Endothelial cell (in vitro differentiated cells): ENCODE measurements around the gene SKI. TPM values are rescaled to one million over a fixed set of nuclear protein-coding genes. Genes with fewer than 3 reads are reported as not detected.

Experiments
- DNase-seq: peaks from one replicate; pipeline ENCODE4 v3.0.0; 2021; ENCODE audit warnings: low spot score
- H3K27ac Mint-ChIP-seq: one replicate; pipeline ENCODE4 v1.8.0; 2021; ENCODE audit warnings: mixed read lengths, inconsistent platforms; ENCODE audit not compliant: unreplicated experiment
- H3K27me3 Mint-ChIP-seq: one replicate; pipeline ENCODE4 v1.8.0; 2021; ENCODE audit warnings: mild to moderate bottlenecking, moderate library complexity, mixed read lengths, inconsistent platforms; ENCODE audit not compliant: unreplicated experiment
- H3K36me3 Mint-ChIP-seq: one replicate; pipeline ENCODE4 v1.8.0; 2021; ENCODE audit warnings: mild to moderate bottlenecking, low read depth, mixed read lengths, inconsistent platforms; ENCODE audit not compliant: unreplicated experiment
- H3K4me1 Mint-ChIP-seq: one replicate; pipeline ENCODE4 v1.8.0; 2021; ENCODE audit warnings: mild to moderate bottlenecking, mixed read lengths, inconsistent platforms; ENCODE audit not compliant: unreplicated experiment
- H3K4me3 Mint-ChIP-seq: one replicate; pipeline ENCODE4 v1.8.0; 2021; ENCODE audit warnings: mild to moderate bottlenecking, mixed read lengths, inconsistent platforms; ENCODE audit not compliant: unreplicated experiment
- H3K9me3 Mint-ChIP-seq: one replicate; pipeline ENCODE4 v1.8.0; 2021; ENCODE audit warnings: mixed read lengths, inconsistent platforms; ENCODE audit not compliant: unreplicated experiment
- total RNA-seq: library from RNA; stranded (reverse); fragmentation: NEBNext Ultra II Directional; extraction: Animal tissue kit (Norgen Biotek cat#: 25700); gene quantifications from one replicate; pipeline ENCODE4 v1.2.1, GENCODE V29; 2021; ENCODE audit not compliant: unreplicated experiment
- TF ChIP-seq, protein P1 (sequence below): fragments of 200-600 bp; sonication (generic); IDR thresholded peaks from one replicate; pipeline ENCODE4 v1.5.0; 2021; ENCODE audit warnings: antibody characterized with exemption; ENCODE audit not compliant: unreplicated experiment

Gene SKI
- total RNA-seq, 1 donor from 2014 or later = 73.3 TPM

DNA sequence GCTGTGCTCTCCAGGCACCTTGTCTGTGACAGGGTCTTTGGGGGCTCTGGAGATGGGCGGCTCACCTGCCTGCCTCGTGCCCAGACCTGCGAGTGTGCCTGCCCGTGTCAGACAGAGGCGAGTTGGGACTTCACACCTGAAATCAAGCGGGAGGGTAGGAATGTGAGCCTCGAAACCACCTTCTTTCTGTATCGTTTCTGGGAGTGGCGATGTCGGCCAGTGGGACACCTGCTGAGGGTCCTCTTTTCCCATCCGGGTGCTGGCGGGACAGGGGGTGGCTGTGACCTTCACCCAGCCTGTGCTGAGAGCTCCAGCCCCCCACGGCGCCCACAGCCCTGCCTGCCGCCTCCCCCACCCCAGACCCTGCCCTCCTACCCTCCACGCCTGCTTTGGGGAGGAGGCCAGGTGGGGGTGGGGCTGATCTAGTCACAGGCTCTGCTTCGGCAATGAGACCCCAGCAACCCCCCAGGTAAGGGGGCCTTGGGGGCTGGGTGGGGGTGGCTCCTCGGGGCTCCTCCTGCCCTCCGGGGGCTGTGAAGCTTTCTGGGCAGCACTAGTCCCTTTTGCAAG lies 17.9 kb upstream of the SKI start:
- Mint-ChIP-seq H3K27me3 (peaks cover 7% of the 10 kb centered on the region), H3K36me3 (peaks cover 3% of the 10 kb centered on the region), H3K4me3 (no peak overlapping the region), H3K4me1 (peaks cover 2% of the 10 kb centered on the region), H3K27ac (no peak overlapping the region), H3K9me3 (no peaks in the 10 kb centered on the region)
- TF ChIP-seq, protein P1, sequence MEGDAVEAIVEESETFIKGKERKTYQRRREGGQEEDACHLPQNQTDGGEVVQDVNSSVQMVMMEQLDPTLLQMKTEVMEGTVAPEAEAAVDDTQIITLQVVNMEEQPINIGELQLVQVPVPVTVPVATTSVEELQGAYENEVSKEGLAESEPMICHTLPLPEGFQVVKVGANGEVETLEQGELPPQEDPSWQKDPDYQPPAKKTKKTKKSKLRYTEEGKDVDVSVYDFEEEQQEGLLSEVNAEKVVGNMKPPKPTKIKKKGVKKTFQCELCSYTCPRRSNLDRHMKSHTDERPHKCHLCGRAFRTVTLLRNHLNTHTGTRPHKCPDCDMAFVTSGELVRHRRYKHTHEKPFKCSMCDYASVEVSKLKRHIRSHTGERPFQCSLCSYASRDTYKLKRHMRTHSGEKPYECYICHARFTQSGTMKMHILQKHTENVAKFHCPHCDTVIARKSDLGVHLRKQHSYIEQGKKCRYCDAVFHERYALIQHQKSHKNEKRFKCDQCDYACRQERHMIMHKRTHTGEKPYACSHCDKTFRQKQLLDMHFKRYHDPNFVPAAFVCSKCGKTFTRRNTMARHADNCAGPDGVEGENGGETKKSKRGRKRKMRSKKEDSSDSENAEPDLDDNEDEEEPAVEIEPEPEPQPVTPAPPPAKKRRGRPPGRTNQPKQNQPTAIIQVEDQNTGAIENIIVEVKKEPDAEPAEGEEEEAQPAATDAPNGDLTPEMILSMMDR = no peak
- no peak for DNase-seq

DNA sequence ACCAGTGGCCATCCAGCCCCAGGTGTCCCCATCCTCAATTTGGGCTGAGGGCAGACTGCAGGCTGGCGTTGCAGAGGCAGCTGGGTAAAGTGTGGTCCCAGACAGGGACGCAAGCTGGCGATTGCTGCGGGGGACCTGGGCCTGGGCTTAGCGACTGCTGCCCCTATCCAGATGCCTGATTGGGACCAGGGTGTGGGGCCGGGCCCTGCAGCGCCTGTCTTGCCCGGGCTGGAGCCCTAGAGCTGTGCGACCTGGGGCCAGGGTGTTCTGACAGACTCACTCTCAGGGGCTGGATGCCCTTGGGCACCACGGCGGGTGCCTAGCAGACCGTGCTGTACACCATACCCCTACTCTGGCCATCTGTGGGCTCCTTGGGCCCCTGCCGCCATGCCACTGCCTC lies 17.3 kb upstream of the SKI start:
- Mint-ChIP-seq H3K9me3 (no peaks in the 10 kb centered on the region), H3K27me3 (peaks cover 7% of the 10 kb centered on the region), H3K4me1 (peaks cover 2% of the 10 kb centered on the region), H3K4me3 (no peak overlapping the region), H3K36me3 (peaks cover 3% of the 10 kb centered on the region), H3K27ac (no peak overlapping the region)
- no peak for DNase-seq
- TF ChIP-seq, protein P1 = no peak

DNA sequence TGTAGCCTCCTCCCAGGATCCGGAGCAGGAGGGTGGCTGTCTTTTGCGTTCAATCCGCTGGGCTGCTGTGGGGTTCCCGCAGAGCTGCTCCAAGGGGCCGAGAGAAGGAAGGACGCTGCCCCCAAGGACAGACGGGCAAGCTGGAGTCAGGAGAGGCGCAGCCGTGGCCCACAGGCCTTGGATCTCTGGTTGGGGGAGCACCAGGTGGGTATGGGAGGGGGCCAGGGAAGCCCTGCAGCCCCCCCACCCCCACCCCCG lies 15.9 kb upstream of the SKI start:
- no peaks in the 10 kb centered on the region for H3K9me3 Mint-ChIP-seq
- TF ChIP-seq, protein P1 = no peak
- H3K36me3 Mint-ChIP-seq = peaks cover 3% of the 10 kb centered on the region
- no peak for DNase-seq
- H3K4me1 Mint-ChIP-seq = peaks cover 2% of the 10 kb centered on the region
- H3K4me3 Mint-ChIP-seq = peak overlapping the region; percentile 25
- H3K27me3 Mint-ChIP-seq = peaks cover 3% of the 10 kb centered on the region
- peak overlapping the region; percentile 96 for H3K27ac Mint-ChIP-seq

DNA sequence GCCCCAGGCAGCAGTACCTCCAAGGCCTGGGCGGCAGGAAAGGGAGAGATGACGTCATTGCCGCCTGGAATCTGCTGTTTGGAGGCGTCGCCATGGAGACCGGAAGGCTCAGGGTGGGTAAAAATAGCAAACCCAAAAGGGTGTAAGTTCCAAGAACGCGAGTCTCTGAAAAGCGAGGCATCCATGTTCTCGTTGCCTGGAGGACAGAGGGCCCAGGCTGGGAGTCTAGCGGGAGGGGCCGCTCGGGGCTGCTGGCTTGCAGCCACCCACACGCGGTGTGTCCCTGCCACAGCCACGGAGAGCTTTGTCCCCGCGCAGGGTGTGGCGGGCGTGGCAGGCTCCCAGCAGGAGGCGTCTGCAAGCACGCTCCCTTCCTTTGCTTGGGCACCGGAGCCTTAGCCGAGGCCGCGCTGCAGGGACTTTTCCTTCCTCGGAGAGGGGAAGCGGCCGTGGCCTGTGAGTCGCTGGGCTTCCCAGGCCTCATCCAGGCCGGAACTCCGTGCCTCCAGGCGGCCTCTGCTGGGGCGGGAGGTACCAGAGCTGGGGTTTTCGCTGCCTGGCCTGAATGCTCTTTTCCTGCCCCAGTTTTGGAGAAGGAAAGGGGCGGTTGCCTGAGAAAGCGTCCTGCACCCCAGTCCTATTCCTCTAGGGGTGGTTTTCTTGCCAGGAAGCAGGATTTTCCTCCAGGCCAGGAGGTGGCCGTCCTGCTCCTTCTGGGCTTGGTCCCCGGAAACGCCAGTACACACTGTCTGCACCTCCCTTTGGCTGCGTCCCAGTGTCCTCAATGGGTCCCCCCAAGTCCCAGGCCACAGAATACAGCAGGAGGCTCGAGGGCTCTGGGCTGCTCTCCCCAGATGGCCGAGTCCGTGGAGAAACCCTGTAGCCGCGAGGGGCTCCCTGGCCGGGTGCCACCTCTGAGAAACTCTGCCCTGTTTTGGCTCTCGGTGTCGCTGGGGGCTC lies 15.3 kb upstream of the SKI start:
- peaks cover 3% of the 10 kb centered on the region for H3K36me3 Mint-ChIP-seq
- H3K9me3 Mint-ChIP-seq = no peaks in the 10 kb centered on the region
- H3K4me1 Mint-ChIP-seq = peaks cover 2% of the 10 kb centered on the region
- no peak overlapping the region for H3K4me3 Mint-ChIP-seq
- TF ChIP-seq, protein P1 = no peak
- peak overlapping the region; percentile 96 for H3K27ac Mint-ChIP-seq
- DNase-seq = peak; percentile 85
- H3K27me3 Mint-ChIP-seq = peaks cover 2% of the 10 kb centered on the region
